ENCODE measurements around the gene CNTF. TPM values are rescaled to one million over a fixed set of nuclear protein-coding genes. Genes with fewer than 3 reads are reported as not detected.

The CNTF gene
- total and polyA plus RNA-seq, 2 of the 4 experiments (the other 2 are of a cell fraction): 1.2 to 2.3 TPM

DNA sequence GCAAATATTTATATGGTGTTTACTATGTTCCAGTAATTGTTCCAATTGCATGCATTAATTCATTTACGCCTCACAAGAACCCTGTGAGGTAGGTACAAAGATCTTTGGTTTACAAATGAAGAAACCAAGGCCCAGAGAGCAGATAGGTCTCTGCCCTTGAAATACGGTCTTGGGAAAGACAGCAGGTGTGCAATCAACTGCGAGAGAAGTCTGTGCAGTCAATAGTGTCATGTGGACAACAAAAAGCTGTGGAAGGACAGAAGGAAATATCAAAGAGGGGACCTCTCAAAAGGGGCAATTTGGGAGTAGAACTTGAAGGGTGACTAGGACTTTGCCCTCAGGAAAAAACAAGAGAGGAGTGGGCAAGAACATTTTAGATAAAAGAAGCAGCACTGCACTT lies 8.9 kb downstream of the CNTF start:
- H3K4ac ChIP-seq (ENCODE audit: low read depth, low read length): no peak overlapping the region
- no peak overlapping the region for H4K8ac ChIP-seq (ENCODE audit: low read depth in 2 of 2, low read length in 2 of 2)
- no peak overlapping the region for H2AFZ ChIP-seq (replicated peaks; ENCODE audit: low read length, poor library complexity)
- no peaks in the 10 kb centered on the region for H3K9me3 ChIP-seq (ENCODE audit: control insufficient read depth, insufficient read depth, low read length)
- no peak overlapping the region for H4K5ac ChIP-seq (ENCODE audit: low read depth, low read length)
- in situ Hi-C loops (cut with MboI; ENCODE audit: low sequenced_read_pairs) (loop anchor here (10.0 kb wide), 1 partner anchor 273 kb away; no protein-coding TSS in a partner anchor), dilution Hi-C loops (cut with HindIII; ENCODE audit: low sequenced_read_pairs, unreplicated experiment) (no loop called here), intact Hi-C loops (cut with micrococcal nuclease) (no loop called here)
- H2BK20ac ChIP-seq (ENCODE audit: low read depth, low read length): no peak overlapping the region
- DNase-seq: no peak
- H3K4me2 ChIP-seq (ENCODE audit: low read depth, low read length): no peak overlapping the region
- no peak overlapping the region for H3K27ac ChIP-seq (ENCODE audit: insufficient read depth, low read length)
- no peaks in the 10 kb centered on the region for H4K20me1 ChIP-seq (ENCODE audit: insufficient read depth, low read length)
- no peak overlapping the region for H3K56ac ChIP-seq (ENCODE audit: extremely low read depth, insufficient read depth, low read length)
- H3K79me1 ChIP-seq (ENCODE audit: low read depth in 1 of 2, low read length in 2 of 2): peaks cover 3 to 19% of the 10 kb centered on the region in 2 experiments; a peak in 2 of 4 replicates
- no peak overlapping the region for H3K9ac ChIP-seq (ENCODE audit: low read depth, low read length)
- H3K23ac ChIP-seq (ENCODE audit: low read depth, low read length): no peak overlapping the region
- H3K27me3 ChIP-seq (ENCODE audit: control insufficient read depth, insufficient read depth, low read length): no peaks in the 10 kb centered on the region
- peaks cover 9% of the 10 kb centered on the region; the same call in 1 of the 2 replicates for H3K9me1 ChIP-seq (ENCODE audit: insufficient read depth, low read length)
- H2AK9ac ChIP-seq (replicated peaks; ENCODE audit: low read depth, low read length, poor library complexity): no peak overlapping the region
- no TSS peak for BruUV-seq (replicated peaks)
- WGBS, 2 experiments (ENCODE audit: extremely low coverage in 2 of 2, insufficient read length in 1 of 2): 100% methylated on average over 2 of the region's 3 CpGs; no CpG with 5 or more reads in 1 of the 2 experiments
- H3K4me3 ChIP-seq (ENCODE audit: insufficient read depth, low read depth, low read length): no peak overlapping the region
- H2AK5ac ChIP-seq (ENCODE audit: low read depth, low read length): no peak overlapping the region
- H3K14ac ChIP-seq (replicated peaks; ENCODE audit: low read depth, low read length): no peak overlapping the region
- H2BK15ac ChIP-seq (ENCODE audit: low read depth, low read length): no peak overlapping the region
- TF ChIP-seq CEBPB (IDR thresholded peaks at IDR 0.05; ENCODE audit: low read depth, low read length) (no peak), RFX5 (IDR thresholded peaks at IDR 0.05; ENCODE audit: low read depth, low read length) (no peak), BHLHE40 (IDR thresholded peaks at IDR 0.05; ENCODE audit: low read depth, low read length) (no peak), MXI1 (IDR thresholded peaks at IDR 0.05; ENCODE audit: borderline replicate concordance, low read depth, low read length) (no peak), RAD21 (IDR thresholded peaks at IDR 0.05; ENCODE audit: low read length) (no peak), MAZ (IDR thresholded peaks at IDR 0.05; ENCODE audit: borderline replicate concordance, low read depth, low read length) (no peak), SMC3 (IDR thresholded peaks at IDR 0.05; ENCODE audit: low read depth, low read length) (no peak), RCOR1 (IDR thresholded peaks at IDR 0.05; ENCODE audit: insufficient replicate concordance, low read length) (no peak), NFE2L2 (IDR thresholded peaks at IDR 0.05; ENCODE audit: low read depth, low read length) (no peak), FOS (IDR thresholded peaks at IDR 0.05; ENCODE audit: low read depth, low read length) (no peak), MAFK (IDR thresholded peaks at IDR 0.05; ENCODE audit: low read depth, low read length) (no peak), POLR2A (IDR thresholded peaks at IDR 0.05; ENCODE audit: low read depth, low read length) (no peak), CHD1 (IDR thresholded peaks at IDR 0.05; ENCODE audit: low read depth, low read length) (no peak)
- TF ChIP-seq, protein P1, sequence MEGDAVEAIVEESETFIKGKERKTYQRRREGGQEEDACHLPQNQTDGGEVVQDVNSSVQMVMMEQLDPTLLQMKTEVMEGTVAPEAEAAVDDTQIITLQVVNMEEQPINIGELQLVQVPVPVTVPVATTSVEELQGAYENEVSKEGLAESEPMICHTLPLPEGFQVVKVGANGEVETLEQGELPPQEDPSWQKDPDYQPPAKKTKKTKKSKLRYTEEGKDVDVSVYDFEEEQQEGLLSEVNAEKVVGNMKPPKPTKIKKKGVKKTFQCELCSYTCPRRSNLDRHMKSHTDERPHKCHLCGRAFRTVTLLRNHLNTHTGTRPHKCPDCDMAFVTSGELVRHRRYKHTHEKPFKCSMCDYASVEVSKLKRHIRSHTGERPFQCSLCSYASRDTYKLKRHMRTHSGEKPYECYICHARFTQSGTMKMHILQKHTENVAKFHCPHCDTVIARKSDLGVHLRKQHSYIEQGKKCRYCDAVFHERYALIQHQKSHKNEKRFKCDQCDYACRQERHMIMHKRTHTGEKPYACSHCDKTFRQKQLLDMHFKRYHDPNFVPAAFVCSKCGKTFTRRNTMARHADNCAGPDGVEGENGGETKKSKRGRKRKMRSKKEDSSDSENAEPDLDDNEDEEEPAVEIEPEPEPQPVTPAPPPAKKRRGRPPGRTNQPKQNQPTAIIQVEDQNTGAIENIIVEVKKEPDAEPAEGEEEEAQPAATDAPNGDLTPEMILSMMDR (conservative IDR thresholded peaks at IDR 0.05; ENCODE audit: low read depth, low read length): no peak
- TF ChIP-seq, protein P2, sequence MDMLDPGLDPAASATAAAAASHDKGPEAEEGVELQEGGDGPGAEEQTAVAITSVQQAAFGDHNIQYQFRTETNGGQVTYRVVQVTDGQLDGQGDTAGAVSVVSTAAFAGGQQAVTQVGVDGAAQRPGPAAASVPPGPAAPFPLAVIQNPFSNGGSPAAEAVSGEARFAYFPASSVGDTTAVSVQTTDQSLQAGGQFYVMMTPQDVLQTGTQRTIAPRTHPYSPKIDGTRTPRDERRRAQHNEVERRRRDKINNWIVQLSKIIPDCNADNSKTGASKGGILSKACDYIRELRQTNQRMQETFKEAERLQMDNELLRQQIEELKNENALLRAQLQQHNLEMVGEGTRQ (IDR thresholded peaks at IDR 0.05; ENCODE audit: low read depth, low read length): no peak
- TF ChIP-seq, protein P3, sequence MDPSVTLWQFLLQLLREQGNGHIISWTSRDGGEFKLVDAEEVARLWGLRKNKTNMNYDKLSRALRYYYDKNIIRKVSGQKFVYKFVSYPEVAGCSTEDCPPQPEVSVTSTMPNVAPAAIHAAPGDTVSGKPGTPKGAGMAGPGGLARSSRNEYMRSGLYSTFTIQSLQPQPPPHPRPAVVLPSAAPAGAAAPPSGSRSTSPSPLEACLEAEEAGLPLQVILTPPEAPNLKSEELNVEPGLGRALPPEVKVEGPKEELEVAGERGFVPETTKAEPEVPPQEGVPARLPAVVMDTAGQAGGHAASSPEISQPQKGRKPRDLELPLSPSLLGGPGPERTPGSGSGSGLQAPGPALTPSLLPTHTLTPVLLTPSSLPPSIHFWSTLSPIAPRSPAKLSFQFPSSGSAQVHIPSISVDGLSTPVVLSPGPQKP (IDR thresholded peaks at IDR 0.05; ENCODE audit: borderline replicate concordance, low read depth, low read length): no peak
- ATAC-seq (ENCODE audit: low read depth): no peak
- no peak overlapping the region for H2BK5ac ChIP-seq (ENCODE audit: low read depth, low read length, poor library complexity, severe bottlenecking)
- H3K4me1 ChIP-seq (ENCODE audit: control insufficient read depth, insufficient read depth, low read length): peaks cover 10% of the 10 kb centered on the region
- H3K18ac ChIP-seq (ENCODE audit: low read depth, low read length): no peak overlapping the region
- ChIA-PET CTCF (no interaction called here), POLR2A (ENCODE audit: unreplicated experiment) (no interaction called here)
- H2BK120ac ChIP-seq (ENCODE audit: low read depth, low read length): no peak overlapping the region
- no peaks in the 10 kb centered on the region for H3K36me3 ChIP-seq (ENCODE audit: control insufficient read depth, insufficient read depth, low read length)
- no peak overlapping the region for H4K91ac ChIP-seq (ENCODE audit: insufficient read depth, low read depth, low read length)
